ENCODE measurements around the gene WWOX.

WWOX gene

GRCh38 chr16:78363843-78364555 lies 264.5 kb downstream of the WWOX start:
- no peak for TF ChIP-seq CTCF (IDR thresholded peaks at IDR 0.05)
- Histone ChIP-seq H3K27ac (no peak overlapping the region), H3K4me3 (no peak overlapping the region)
- DNase-seq (ENCODE audit: low spot score) = no peak

DNA sequence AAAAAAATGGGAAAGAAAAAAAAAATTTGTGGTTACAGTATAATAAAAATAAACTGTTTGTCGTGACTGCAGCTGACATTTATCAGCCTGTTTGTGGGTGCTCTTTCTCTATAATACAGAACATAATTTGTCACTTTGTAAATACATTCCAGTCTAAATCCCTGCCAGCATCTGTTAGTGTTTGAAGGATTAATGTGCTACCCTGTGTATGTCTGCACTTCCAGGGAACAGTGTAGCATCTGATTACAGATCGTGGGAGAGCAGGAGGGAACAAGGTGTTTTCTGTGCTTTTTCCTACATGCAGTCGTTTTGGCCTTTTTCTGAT lies 265.1 kb downstream of the WWOX start:
- no peak for TF ChIP-seq CTCF (IDR thresholded peaks at IDR 0.05)
- H3K4me3 ChIP-seq = no peak overlapping the region
- H3K27ac ChIP-seq = no peak overlapping the region
- DNase-seq (ENCODE audit: low spot score) = no peak

- no peak for TF ChIP-seq CTCF (IDR thresholded peaks at IDR 0.05)
- DNase-seq (ENCODE audit: low spot score) = no peak
Observed at GRCh38 chr16:78365366-78365765, 265.9 kb downstream of the WWOX start.

GRCh38 chr16:78368121-78369102 lies 269.0 kb downstream of the WWOX start:
- Histone ChIP-seq H3K27ac (no peak overlapping the region), H3K4me3 (no peak overlapping the region)
- no peak for TF ChIP-seq CTCF (IDR thresholded peaks at IDR 0.05)
- no peak for DNase-seq (ENCODE audit: low spot score)

More at GRCh38 chr16:78365366-78365765, 265.9 kb downstream of the WWOX start:
- Histone ChIP-seq H3K4me3 (no peak overlapping the region), H3K27ac (no peak overlapping the region)

DNA sequence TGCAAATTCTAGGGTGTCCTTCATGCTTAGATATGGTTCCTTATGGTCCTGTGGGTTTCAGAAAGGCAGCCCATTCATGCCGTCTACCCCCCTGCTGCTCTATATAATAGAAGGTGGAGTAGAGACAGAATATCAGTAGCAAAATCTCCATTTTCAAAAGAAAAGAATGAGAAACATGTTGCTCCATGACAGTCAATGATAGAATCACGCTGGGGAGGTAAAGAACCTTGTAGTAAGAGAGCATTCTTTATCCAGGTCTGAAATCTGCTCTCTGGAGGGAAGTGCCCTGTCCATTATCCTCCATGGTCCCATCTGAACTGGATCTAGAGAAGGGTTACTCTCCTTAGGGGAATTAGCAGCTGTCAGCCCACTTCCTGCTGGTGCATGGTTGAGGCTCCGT lies 272.8 kb downstream of the WWOX start:
- DNase-seq (ENCODE audit: low spot score) = no peak
- H3K27ac ChIP-seq = no peak overlapping the region
- no peak for TF ChIP-seq CTCF (IDR thresholded peaks at IDR 0.05)
- H3K4me3 ChIP-seq = no peak overlapping the region

GRCh38 chr16:78375055-78375679 lies 275.7 kb downstream of the WWOX start:
- no peak for DNase-seq (ENCODE audit: low spot score)
- Histone ChIP-seq H3K27ac (no peak overlapping the region), H3K4me3 (no peak overlapping the region)
- no peak for TF ChIP-seq CTCF (IDR thresholded peaks at IDR 0.05)

Measured in coronary artery (tissue), 2 donors.